GM21367 (cell line): Measurements from ENCODE around the gene ANKRD27.
A peak's percentile ranks its signal among the peaks of the same experiment; 100 is the strongest.
"Not testable (repeated sequence)": the region's sequence is repeated elsewhere in the genome, so short reads cannot be mapped to it uniquely, and the experiment has no call there.

ENCODE experiments used
- ATAC-seq: cut with Tn5 transposase; IDR thresholded peaks from one replicate; pipeline ENCODE4 v1.9.1; 2021; ENCODE audit not compliant: unreplicated experiment

Gene ANKRD27

DNA sequence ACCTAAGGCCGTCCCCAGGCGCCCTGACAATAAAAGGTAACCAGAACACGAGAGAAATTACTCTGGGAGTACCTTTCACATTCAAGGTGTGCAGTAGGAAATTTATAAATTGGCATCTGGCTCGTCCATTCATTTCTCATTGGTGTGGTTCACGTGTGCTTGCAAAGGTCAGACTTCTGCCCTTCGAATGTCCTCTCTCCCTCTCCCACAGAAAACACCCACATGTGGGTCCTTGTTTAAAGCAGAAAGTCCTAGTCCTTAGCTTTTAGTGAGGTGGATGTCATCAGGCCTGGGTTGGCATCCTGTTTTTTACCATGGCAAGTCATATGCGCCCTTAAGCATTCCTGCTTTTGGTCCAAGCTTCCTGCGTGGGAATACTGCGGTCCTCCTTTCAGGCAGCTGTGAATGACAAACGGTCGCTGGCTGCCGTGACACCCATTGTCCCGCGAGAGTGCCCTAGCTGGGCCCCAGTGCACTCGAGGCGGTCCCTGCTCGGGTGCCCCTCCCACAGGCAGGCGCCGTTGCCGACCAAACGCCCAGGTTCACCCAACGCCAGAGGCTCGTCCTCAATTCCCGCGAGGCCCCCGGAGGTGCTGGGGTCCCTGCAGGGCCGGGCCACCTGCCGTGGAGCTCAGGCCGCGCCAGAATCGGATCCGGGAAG, 16.4 kb upstream of the ANKRD27 start, which contains the start of gene NUDT19:
Gene NUDT19, plus strand, starts transcription at position 531 of the 661 bp plus-strand sequence. CDS start 140 bp downstream, outside the sequence.
- ATAC-seq, result peak; percentile 90

DNA sequence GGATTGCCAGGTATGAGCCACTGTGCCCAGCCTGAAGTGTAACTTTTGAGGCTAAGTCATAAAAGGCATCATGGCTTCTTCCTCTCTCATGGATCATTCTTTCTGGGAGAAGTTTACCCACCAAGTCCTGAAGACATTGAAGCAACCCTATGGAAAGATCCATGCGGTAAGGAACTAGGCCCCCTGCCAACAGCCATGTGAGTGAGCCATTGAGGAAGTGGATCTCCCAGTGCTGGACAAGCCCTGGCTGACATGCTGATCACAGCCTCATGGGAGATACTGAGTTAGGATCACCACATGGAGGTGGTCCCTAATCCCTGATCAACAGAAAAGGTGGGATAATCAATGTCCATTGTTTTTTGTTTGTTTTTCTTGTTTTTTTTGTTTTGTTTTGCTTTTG, 13.3 kb upstream of the ANKRD27 start:
- no peak for ATAC-seq

DNA sequence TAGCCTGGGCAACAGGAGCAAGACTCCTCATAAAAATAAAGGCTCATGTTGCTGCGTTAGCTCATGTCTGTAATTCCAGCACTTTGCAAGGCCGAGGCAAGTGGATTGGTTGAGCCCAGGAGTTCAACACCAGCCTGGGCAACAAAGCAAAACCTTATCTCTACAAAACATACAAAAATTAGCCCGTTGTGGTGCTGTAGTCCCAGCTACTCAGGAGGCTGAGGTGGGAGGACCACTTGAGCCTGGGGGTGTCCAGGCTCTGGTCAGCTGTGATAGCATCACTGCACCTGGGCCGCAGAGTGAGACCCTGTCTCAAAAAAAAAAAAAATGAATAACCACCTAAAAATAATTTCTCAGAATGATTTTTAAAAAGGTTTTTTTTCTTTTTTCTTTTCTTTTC, 12.7 kb upstream of the ANKRD27 start:
- no peak for ATAC-seq

DNA sequence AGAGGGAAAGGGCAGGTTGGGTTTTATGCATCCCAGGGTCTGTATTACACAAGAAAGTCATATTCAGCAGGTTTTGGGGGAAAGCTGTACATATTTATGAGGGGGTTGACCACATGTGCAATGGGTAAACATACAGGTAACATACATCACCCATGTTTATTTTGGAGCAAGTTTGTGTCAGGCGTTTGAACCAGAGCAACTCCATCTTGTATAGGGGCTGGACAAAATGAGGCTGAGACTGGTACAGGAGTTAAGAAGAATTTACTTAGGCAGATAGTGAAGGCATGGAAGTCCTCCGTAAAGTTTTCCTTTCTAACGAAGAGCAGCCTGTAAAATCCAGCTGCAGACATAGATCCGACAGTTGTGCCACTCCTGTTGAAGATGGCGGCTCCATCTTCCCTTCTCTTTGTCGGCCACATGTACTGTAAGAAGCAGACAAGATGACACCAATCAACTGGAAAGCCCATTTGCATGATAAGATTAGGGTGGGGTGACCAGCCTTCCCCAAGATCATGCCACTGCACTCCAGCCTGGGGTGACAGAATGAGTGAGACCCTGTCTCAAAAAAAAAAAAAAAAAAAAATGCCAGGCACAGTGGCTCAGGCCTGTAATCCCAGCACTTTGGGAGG, 12.0 kb upstream of the ANKRD27 start:
- ATAC-seq, result no peak

DNA sequence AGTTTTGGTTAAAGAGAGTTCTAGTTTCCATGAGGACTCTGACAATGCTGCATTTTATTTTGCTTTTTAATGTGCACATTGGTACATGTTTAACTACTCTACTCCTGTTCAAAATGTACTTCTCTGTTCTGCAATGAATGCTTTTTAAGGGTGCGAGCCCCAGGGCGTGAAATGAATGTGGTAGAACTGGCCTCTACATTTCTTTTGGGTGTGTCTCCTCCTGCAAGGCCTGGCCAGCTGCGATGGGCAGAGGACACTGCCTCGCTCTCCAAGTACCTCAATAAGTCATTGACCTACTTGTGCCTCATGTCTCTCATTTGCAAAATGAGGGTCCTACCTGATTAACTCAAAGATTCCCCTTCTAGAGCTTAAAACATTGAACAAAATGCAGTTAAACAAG, 7.3 kb upstream of the ANKRD27 start:
- no peak for ATAC-seq

DNA sequence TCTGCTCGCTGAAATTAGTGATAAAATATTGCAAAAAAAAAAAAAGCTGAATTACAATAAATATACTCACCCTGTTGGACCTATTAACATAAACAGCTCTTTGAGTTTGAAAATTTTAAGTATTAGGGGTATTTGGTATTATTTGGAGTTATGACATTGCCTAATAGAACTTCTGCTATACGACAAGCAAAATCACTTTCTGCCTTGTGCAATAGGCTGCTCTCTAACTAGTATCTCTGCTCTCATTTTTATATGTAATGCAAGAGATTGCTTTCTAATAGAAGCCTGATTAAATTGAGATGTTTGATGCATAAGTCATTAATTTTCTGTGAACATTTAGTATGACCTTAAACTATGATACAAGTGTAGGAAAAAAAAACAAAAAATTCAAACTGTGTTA, 6.0 kb upstream of the ANKRD27 start:
- ATAC-seq, result no peak

DNA sequence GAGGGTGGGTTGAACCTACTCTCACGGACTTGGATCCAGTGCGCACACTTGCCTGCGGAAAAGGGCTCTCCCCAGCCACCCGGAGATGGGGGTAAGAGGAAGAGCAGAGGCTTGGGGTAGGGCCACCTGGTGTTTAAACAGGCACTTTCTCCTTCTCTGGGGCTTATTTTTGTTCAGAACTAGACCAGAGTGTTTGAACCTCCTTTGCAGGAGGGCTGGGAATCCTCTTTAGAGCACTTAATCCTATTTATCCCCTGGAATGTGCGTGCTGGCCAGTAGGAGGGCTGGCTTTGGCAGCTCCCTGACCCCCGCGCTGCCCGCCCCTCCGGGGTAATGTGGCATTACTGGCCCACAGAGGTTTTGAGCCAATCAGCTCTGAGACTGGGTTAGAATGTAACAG, 2.7 kb upstream of the ANKRD27 start:
- no peak for ATAC-seq

DNA sequence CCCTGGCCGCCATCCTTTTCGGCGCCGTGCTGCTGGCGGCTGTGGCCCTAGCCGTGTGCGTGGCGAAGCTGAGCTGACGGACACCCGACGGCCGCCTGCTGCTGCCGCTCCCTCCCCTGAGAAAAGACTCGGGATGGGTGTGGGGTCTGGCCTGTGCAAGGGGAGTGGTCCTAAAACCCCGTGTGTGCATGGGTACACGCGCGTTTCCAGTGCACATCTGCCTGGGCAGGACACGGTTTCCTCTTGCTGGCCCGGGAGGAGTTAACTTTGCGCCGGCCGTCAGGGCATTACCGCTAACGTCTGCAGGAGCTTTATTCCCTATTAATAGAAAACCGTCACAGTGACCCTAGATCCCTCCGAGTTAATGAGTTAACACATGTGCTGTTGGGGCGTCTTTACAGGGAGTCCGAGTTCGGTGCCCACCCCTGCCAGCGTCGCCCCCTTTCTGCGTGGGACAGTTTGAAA, 1.9 kb upstream of the ANKRD27 start:
- no peak for ATAC-seq

DNA sequence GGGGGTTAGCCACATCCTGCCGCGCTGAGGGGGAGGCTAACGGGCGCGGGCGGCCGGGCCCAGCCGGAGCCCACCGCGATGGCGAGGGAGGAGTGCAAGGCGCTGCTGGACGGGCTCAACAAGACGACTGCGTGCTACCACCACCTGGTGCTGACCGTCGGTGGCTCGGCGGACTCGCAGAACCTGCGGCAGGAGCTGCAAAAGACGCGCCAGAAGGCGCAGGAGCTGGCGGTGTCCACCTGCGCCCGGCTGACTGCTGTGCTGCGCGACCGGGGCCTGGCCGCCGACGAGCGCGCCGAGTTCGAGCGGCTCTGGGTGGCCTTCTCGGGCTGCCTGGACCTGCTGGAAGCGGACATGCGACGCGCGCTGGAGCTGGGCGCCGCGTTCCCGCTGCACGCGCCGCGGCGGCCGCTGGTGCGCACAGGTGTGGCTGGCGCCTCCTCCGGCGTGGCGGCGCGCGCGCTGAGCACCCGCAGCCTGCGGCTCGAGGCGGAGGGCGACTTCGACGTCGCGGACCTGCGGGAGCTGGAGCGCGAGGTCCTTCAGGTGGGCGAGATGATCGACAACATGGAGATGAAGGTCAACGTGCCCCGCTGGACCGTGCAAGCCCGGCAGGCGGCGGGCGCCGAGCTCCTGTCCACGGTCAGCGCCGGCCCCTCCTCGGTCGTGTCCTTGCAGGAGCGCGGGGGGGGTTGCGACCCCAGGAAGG, 1.4 kb upstream of the ANKRD27 start:
- ATAC-seq, result no peak

DNA sequence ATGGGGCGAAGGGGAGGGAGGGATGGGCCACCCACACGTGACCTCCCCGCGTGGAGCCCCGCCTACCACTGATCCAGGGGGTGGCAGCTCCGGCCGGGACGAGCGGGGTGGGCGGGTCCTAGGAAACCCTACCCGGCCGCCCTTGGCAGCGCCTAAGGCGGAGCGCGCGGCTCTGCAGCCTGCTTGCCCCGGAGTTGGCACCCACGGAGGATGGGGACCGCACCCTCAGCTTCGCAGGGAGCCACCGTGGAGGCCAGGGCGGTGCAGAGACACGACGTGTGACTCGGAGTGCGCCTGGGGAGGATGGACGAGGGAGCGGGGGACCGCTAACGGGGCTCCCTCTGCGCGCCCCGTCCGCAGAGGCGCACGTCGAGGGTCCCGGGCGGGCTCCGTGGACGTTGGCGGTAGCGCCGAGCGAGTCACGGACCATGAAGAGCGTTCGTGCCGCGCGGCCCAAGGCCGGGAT, 773 bp upstream of the ANKRD27 start, which contains the start of gene RGS9BP:
Gene RGS9BP, plus strand, starts transcription at position 129 of the 466 bp plus-strand sequence. CDS start 416 bp downstream, outside the sequence.
- no peak for ATAC-seq

DNA sequence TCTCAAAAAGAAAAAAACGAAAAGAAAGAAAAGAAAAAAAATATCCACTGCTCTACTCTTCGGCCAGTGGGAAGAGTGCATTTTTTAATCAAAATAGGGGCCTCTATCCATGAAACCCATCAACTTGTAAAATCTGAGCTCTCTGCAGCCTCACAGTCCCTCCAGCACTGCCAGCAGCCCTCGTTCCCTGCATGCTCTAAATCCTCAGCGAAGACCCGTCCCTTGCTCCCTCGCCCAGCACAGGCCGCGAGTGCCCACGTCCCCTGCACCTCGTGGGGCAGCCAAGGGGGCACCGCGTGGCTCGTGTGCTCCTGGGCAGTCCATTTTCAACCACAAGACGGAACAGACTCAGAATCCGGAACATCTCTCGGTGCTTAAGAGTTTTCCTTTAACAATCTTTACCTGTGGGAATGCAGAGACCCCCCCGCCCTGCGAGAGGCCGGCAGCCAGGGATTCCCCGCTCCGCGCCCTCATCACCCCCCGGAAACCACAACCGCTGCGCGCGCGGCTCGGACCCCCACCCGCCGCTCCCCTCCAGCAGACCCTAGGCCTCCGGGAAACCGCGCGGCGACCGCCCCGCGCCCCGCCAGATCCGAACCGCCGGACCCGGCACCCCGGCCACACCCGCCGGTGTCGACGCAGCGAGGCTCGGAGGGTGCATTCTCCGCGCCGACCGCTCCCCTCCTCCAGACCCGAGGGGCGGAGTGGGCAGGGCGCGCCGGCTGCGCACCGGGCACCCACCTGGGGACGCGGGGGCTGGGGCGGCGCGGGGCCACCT, 638 bp downstream of the ANKRD27 start:
- no peak for ATAC-seq

DNA sequence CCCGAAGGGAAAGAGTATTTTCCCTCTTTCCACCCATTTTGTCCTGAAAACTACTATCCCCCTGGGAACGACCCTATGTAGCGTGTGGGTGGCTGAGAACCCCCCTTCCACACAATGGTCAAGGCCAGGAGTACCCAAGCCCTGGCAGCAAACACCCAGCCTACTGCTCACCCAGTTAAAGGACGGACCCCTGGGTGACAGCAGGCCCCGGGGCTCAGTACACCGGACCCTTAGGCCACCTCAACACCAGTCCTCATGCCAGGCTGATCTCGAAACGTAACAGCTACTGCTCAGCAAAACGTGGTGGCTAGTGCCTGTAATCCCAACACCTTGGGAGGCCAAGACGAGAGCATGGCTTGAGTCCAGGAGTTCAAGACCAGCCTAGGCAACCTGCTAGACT, 1.4 kb downstream of the ANKRD27 start:
- ATAC-seq, result no peak

DNA sequence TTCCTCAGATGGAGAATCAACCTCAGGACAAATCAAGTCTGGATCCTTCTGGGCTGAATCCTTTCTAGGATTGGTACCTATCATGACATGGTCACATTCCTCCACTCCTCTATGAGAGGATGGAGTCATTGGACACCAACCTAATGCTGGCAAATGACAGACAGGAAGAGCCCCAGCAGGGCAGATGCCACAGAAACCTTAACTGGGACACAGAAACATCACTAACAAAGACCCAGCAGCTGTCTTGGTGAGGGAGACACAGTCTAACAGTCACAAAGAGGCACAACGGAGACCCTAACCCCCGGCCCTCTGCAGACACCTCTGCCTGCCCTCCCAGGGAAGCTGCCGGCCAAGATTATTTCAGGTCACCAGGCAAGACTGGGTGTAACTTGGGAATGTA, 2.1 kb downstream of the ANKRD27 start:
- ATAC-seq, result no peak

DNA sequence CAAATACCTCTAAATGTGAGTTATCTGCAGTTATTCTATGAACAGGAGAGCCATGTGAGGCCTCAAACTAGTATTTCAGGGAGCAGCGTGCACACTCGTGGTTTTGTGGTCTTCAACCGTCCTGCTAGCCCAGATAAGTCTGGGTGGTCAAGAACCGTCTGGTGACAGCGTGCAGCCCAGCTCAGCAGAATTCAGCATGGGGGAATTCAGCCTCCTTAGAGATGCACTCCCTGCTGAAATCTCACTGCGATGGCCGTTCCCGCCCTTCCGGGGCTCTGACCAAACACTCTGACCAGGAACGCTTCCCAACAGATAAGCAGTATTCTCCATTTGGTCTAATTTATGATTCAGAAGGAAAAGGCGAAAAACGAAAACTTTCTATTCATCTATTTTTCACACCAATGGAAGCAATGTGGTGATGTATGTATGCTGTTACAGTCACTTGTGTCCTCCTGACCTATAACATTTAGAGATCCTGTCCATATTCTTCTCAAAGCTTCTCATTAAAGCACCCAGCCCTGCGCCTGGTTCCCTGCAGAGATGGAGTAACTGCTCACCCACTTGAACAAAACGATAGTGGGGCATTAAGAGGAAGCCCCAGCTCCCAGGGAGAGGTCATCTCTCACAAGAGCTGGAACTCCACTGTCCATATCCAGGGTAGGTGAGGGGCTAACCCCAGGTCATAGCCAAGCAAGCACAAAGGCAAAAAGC, 2.9 kb downstream of the ANKRD27 start:
- no peak for ATAC-seq

DNA sequence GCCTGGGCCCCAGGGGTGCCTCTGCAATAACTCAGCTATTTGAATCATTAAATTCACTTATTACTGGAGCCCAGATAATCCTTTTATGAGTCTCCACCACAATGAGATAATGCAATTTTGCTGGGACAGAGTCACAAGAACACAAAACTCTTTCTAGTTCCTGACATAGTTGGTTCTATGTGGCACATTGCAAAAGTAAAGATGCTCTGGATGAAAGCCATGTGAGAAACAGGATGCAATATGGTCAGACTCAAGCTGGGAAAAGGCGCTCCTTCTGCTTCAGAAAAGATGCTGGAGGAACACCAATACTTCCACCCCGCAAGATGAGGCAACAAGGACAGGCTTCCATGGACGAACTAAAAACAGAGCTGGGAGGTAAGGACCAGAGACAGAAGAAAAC, 5.7 kb downstream of the ANKRD27 start:
- no peak for ATAC-seq

DNA sequence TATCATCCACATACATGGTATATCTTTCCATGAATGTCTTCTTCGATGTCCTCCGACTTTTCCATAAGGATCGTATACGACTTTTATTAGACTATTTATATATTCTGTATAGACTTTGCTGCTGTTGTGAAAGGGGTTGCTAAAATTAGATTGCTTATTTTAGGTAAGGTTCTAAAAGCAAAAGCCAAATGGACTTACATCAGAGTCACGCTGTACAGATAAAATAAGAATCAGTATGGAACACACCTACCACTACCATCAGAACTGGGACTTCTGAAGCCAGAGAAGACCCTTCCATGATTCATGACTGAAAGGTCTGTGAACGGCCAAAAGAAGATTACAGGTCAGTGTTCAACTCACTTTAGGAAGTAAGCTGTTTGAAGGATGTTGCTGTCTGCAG, 8.9 kb downstream of the ANKRD27 start:
- no peak for ATAC-seq

DNA sequence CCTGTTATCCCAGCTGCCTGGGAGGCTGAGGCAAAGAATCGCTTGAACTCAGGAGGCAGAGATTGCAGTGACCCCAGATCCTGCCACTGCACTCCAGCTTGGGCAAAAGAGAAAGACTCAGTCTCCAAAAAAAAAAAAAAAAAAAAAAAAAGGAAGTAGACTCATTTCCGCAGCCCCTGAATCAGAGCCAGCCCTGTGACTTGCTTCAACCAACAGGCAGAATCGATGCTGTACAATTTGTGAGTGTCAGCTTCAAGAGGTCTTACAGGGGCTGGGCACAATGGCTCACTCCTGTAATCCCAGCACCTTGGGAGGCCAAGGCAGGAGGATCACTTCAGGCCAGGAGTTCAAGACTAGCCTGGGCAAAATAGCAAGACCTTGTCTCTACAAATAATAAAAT, 12.8 kb downstream of the ANKRD27 start:
- ATAC-seq, result no peak

DNA sequence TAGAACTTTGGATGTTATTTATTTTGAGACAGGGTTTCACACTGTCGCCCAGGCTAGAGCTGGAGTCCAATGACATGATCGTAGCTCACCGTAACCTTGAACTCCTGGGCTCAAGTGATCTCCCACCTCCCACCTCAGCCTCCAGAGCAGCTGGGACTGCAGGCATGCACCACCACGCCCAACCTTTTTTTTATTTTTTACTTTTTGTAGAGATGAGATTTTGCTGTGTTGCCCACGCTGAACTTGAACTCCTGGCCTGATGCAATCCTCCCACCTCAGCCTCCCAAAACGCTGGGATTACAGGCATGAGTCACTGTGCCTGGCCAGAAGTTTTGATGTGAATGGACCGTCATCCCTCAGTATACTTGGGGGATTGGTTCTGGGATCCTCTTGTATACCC, 13.7 kb downstream of the ANKRD27 start:
- ATAC-seq, result no peak

DNA sequence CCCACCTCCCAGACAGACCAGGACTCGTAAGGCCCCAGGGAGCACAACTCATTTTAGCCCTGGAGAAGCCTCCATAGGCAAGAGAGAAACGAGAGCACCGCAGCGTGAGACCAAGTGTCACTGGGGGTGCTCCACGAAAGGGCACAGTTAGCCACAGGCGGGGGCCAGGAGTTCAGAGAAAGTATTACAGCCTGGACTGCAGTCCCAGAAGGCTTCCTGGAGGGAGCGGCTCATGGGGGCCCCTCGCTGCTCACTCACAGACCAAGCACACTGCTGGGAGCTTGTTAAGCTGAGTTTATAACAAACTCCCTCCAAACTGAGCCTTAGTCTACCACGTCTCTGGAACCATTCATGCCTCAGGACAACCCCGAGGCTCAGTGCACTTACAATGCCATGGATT, 16.5 kb downstream of the ANKRD27 start:
- ATAC-seq, result no peak

DNA sequence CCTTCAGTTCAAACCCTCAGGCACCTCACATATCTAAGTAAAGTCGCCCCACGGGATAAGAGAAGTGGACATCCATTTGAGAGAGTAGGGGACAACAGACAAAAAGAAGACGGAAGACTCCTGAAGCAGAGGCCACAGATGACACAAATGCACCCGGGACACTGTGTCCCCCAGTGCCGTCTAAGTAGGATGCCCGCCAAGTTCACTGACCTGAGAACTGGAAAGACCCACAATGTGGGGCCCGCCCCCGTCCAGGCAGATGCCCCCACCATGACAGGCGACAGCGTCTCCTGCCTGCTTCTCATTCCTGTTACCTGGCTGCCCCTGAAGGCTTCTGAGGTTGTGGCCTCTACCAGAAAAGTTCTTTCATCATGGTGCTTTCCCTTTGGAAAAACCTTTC, 16.9 kb downstream of the ANKRD27 start:
- no peak for ATAC-seq

DNA sequence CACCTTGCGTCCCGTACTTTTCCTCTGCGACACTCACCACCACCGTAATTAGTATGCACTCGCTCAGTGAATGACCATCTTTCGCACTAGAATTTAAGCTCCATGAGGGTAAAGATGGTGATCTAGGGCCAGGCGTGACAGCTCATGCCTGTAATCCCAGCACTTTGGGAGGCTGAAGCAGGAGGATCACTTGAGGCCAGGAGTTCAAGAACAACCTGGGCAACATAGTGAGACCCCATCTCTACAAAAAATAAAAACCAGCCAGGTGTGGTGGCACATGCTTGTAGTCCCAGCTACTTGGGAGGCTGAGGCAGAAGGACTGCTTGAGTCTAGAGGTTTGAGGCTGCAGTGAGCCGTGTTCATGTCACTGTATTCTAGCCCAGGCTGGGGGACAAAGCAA, 18.6 kb downstream of the ANKRD27 start:
- ATAC-seq, result not testable (repeated sequence)
